Measurements from ENCODE around the gene CNTD1.

The CNTD1 gene

GRCh38 chr17:42846594-42847280 is 48.1 kb downstream of the CNTD1 start:
- no peaks in the 10 kb centered on the region for H3K27me3 ChIP-seq (ENCODE audit: insufficient read depth, low read length, poor library complexity, severe bottlenecking)
- no peaks in the 10 kb centered on the region for H3K9me2 ChIP-seq (replicated peaks; ENCODE audit: low read depth, low read length)
- no peak overlapping the region for H3K9ac ChIP-seq (ENCODE audit: low read depth, low read length, poor library complexity, severe bottlenecking)
- no peak for TF ChIP-seq CTCF (conservative IDR thresholded peaks at IDR 0.05; ENCODE audit: low read length)
- TF ChIP-seq EZH2phosphoT487 (IDR thresholded peaks at IDR 0.05; ENCODE audit: borderline replicate concordance) = no peak
- no peaks in the 10 kb centered on the region for H3F3A ChIP-seq (ENCODE audit: low read depth)
- no peaks in the 10 kb centered on the region; the same call in 1 of the 2 replicates for H3K79me2 ChIP-seq (ENCODE audit: insufficient read depth, low read length)
- H3K4me1 ChIP-seq (ENCODE audit: insufficient read depth, low read length, poor library complexity, severe bottlenecking) = no peaks in the 10 kb centered on the region
- no peaks in the 10 kb centered on the region for H4K20me1 ChIP-seq (ENCODE audit: insufficient read depth, low read length, poor library complexity, severe bottlenecking)
- no peak overlapping the region for H3K4me3 ChIP-seq (ENCODE audit: low read length, poor library complexity, severe bottlenecking)
- H3K36me3 ChIP-seq (ENCODE audit: insufficient read depth, low read length) = peaks cover 38% of the 10 kb centered on the region; the same call in 1 of the 2 replicates
- no peaks in the 10 kb centered on the region for H3K9me3 ChIP-seq (ENCODE audit: insufficient read depth, low read depth, low read length)
- H3K4me2 ChIP-seq (ENCODE audit: low read depth, low read length, poor library complexity, severe bottlenecking) = no peak overlapping the region
- H2AFZ ChIP-seq (ENCODE audit: low read length) = no peak overlapping the region

DNA sequence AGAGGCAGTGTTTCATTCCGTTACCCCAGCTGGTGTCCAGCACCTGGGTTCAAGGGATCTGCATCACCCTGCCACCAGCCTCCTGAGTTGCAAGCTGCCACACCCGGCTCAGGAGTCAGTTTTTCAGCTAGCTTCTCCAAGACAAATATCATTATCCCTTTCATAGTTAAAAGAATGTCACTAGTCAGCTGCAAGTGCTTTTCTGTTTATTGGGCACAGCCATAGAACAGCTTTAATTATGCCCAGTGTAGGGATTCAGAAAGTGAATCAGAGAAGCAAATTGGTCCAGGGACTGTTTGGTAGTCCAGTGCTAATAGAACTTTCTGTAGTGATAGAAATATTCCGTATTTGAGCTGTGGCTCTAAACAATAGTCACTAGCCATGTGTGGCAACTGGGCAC is 49.4 kb downstream of the CNTD1 start:
- H3K4me1 ChIP-seq (ENCODE audit: insufficient read depth, low read length, poor library complexity, severe bottlenecking) = no peaks in the 10 kb centered on the region
- H2AFZ ChIP-seq (ENCODE audit: low read length) = no peak overlapping the region
- H3K9ac ChIP-seq (ENCODE audit: low read depth, low read length, poor library complexity, severe bottlenecking) = no peak overlapping the region
- peaks cover 25% of the 10 kb centered on the region; the same call in 1 of the 2 replicates for H3K36me3 ChIP-seq (ENCODE audit: insufficient read depth, low read length)
- TF ChIP-seq EZH2phosphoT487 (IDR thresholded peaks at IDR 0.05; ENCODE audit: borderline replicate concordance) (no peak), CTCF (conservative IDR thresholded peaks at IDR 0.05; ENCODE audit: low read length) (no peak)
- H3K9me3 ChIP-seq (ENCODE audit: insufficient read depth, low read depth, low read length) = no peaks in the 10 kb centered on the region
- H3K9me2 ChIP-seq (replicated peaks; ENCODE audit: low read depth, low read length) = no peaks in the 10 kb centered on the region
- no peak overlapping the region for H3K4me2 ChIP-seq (ENCODE audit: low read depth, low read length, poor library complexity, severe bottlenecking)
- H3F3A ChIP-seq (ENCODE audit: low read depth) = no peaks in the 10 kb centered on the region
- H4K20me1 ChIP-seq (ENCODE audit: insufficient read depth, low read length, poor library complexity, severe bottlenecking) = no peaks in the 10 kb centered on the region
- no peak overlapping the region for H3K4me3 ChIP-seq (ENCODE audit: low read length, poor library complexity, severe bottlenecking)
- no peaks in the 10 kb centered on the region; the same call in 1 of the 2 replicates for H3K79me2 ChIP-seq (ENCODE audit: insufficient read depth, low read length)
- no peaks in the 10 kb centered on the region for H3K27me3 ChIP-seq (ENCODE audit: insufficient read depth, low read length, poor library complexity, severe bottlenecking)

DNA sequence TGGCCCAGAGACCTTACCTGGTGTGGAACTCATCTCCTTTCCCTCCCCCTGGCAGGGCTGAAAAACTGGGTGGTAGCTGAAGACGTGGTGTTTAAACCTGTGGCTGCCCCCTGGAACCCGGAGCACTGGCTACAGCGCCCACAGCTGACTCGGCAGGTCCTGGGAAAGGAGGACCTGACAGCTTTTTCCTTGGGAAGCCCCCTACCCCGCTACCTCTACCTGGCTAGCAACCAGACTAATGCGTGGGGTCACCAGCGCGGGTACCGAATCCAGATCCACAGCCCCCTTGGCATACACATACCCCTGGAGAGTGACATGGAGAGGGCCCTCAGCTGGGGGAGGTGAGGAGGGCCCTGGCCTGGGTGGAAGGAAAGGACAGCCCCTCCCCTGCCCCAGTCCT is 50.4 kb downstream of the CNTD1 start:
- Histone ChIP-seq H3K9me3 (ENCODE audit: insufficient read depth, low read depth, low read length) (no peaks in the 10 kb centered on the region), H3K4me1 (ENCODE audit: insufficient read depth, low read length, poor library complexity, severe bottlenecking) (no peaks in the 10 kb centered on the region), H3K9ac (ENCODE audit: low read depth, low read length, poor library complexity, severe bottlenecking) (no peak overlapping the region), H3F3A (ENCODE audit: low read depth) (no peaks in the 10 kb centered on the region), H3K9me2 (replicated peaks; ENCODE audit: low read depth, low read length) (no peaks in the 10 kb centered on the region), H3K4me3 (ENCODE audit: low read length, poor library complexity, severe bottlenecking) (no peak overlapping the region), H3K27me3 (ENCODE audit: insufficient read depth, low read length, poor library complexity, severe bottlenecking) (no peaks in the 10 kb centered on the region), H3K4me2 (ENCODE audit: low read depth, low read length, poor library complexity, severe bottlenecking) (no peak overlapping the region), H4K20me1 (ENCODE audit: insufficient read depth, low read length, poor library complexity, severe bottlenecking) (no peaks in the 10 kb centered on the region), H3K36me3 (ENCODE audit: insufficient read depth, low read length) (peaks cover 17% of the 10 kb centered on the region; the same call in 1 of the 2 replicates), H3K79me2 (ENCODE audit: insufficient read depth, low read length) (no peaks in the 10 kb centered on the region; the same call in 1 of the 2 replicates), H2AFZ (ENCODE audit: low read length) (no peak overlapping the region)
- TF ChIP-seq CTCF (conservative IDR thresholded peaks at IDR 0.05; ENCODE audit: low read length) (no peak), EZH2phosphoT487 (IDR thresholded peaks at IDR 0.05; ENCODE audit: borderline replicate concordance) (no peak)

Measured in Loucy (cell line).